HCT116 (cell line): ENCODE measurements around the gene NLRC4. TPM values are rescaled to one million over a fixed set of nuclear protein-coding genes. Genes with fewer than 3 reads are reported as not detected.

Source experiments
- ATAC-seq: fragments of 200-7000 bp; cut with Tn5 transposase; 2 replicates; pipeline ENCODE4 v1.9.1; 2020; ENCODE audit warnings: mild to moderate bottlenecking, moderate library complexity
- BruUV-seq: library from RNA; stranded (reverse); fragments of 400-500 nt; replicated peaks from 2 replicates; lab custom pipeline; 2021; lab: Mats Ljungman, UMichigan
- CTCF ChIA-PET: fragments of 300-600 bp; sonication (Branson Sonifier 250); formaldehyde crosslinking; loops from one replicate; lab custom pipeline; 2021; ENCODE audit warnings: antibody characterized with exemption; lab: Charles Lee
- POLR2A ChIA-PET: fragments of 300-600, 350-600 bp; sonication (Branson Sonifier 250); formaldehyde crosslinking; loops from one replicate; lab custom pipeline; 2021; ENCODE audit warnings: antibody characterized with exemption; lab: Charles Lee
- RAD21 ChIA-PET, 2 experiments: fragments of 300-600 bp; sonication (Branson Sonifier 250); formaldehyde crosslinking; loops; one replicate each; lab custom pipeline; 2023; ENCODE audit warnings: low total read pairs in 2 of 2; ENCODE audit not compliant: uncharacterized antibody in 2 of 2, unreplicated experiment in 2 of 2, low non-redundant PET in 1 of 2; lab: Charles Lee
- DNase-seq: peaks from one replicate; pipeline ENCODE4 v3.0.0-alpha.2; 2010; ENCODE audit warnings: low read depth, low spot score
- H2AFZ ChIP-seq: fragments of 200-600 bp; shearing (Covaris generic), sonication (generic); 2 replicates; pipeline ENCODE4 v1.6.1; 2017; ENCODE audit warnings: low read depth, mixed run types, mixed read lengths, antibody characterized with exemption, low read length; ENCODE audit not compliant: poor library complexity, severe bottlenecking
- H3K27ac ChIP-seq: 2 replicates; pipeline ENCODE4 v1.5.1; 2012; ENCODE audit warnings: low read depth, low read length
- H3K27me3 ChIP-seq: fragments of 200-600 bp; sonication (generic); 2 replicates; pipeline ENCODE4 v1.6.1; 2016; ENCODE audit warnings: mixed run types, low read length, mixed read lengths; ENCODE audit not compliant: insufficient read depth
- H3K36me3 ChIP-seq, 2 experiments: fragments of 200-500 bp in 1 of 2; fragments of 200-600 bp in 1 of 2; sonication (Bioruptor generic) in 1 of 2; sonication (generic) in 1 of 2; 2 replicates each; pipeline versions ENCODE4 v1.5.1 to v1.6.1; 2014 to 2016; ENCODE audit warnings: low read length in 2 of 2, inconsistent platforms in 1 of 2, mixed read lengths in 1 of 2, mixed run types in 1 of 2; ENCODE audit not compliant: insufficient read depth in 2 of 2, control insufficient read depth in 1 of 2
- H3K4me1 ChIP-seq, 2 experiments: fragments of 200-600 bp in 1 of 2; sonication (generic) in 1 of 2; 2 replicates each; pipeline versions ENCODE4 v1.5.1 to v1.6.1; 2012 to 2017; ENCODE audit warnings: low read length in 2 of 2, inconsistent platforms in 1 of 2, mild to moderate bottlenecking in 1 of 2, mixed read lengths in 1 of 2, mixed run types in 1 of 2, moderate library complexity in 1 of 2; ENCODE audit not compliant: insufficient read depth in 2 of 2, control insufficient read depth in 1 of 2
- H3K4me2 ChIP-seq: fragments of 200-600 bp; sonication (generic); 2 replicates; pipeline ENCODE4 v1.6.1; 2017; ENCODE audit warnings: mixed run types, low read length, mixed read lengths
- H3K4me3 ChIP-seq, 2 experiments: fragments of 200-600 bp in 1 of 2; sonication (generic) in 1 of 2; replicated peaks in 1 of 2; 2 replicates each; pipeline ENCODE4 v1.5.1; 2011 to 2016; ENCODE audit warnings: low read length in 2 of 2, control low read depth in 1 of 2, low read depth in 1 of 2, mild to moderate bottlenecking in 1 of 2, mixed read lengths in 1 of 2, mixed run types in 1 of 2
- H3K79me2 ChIP-seq: fragments of 200-600 bp; sonication (generic); 2 replicates; pipeline ENCODE4 v1.6.1; 2017; ENCODE audit warnings: mild to moderate bottlenecking, mixed run types, low read length, moderate library complexity, mixed read lengths; ENCODE audit not compliant: insufficient read depth
- H3K9ac ChIP-seq: fragments of 200-600 bp; sonication (generic); 2 replicates; pipeline ENCODE4 v1.6.1; 2016; ENCODE audit warnings: low read length, mixed read lengths
- H3K9me2 ChIP-seq: fragments of 200-600 bp; sonication (generic), shearing (Covaris generic); 2 replicates; pipeline ENCODE4 v1.6.1; 2017; ENCODE audit warnings: mixed run types, mild to moderate bottlenecking, moderate library complexity; ENCODE audit not compliant: insufficient read depth
- H3K9me3 ChIP-seq, 2 experiments: fragments of 200-500 bp in 1 of 2; fragments of 200-600 bp in 1 of 2; sonication (Bioruptor generic) in 1 of 2; sonication (generic) in 1 of 2; 2 replicates each; pipeline ENCODE4 v1.6.1; 2014 to 2017; ENCODE audit warnings: low read length in 2 of 2, mixed read lengths in 2 of 2, inconsistent platforms in 1 of 2, low read depth in 1 of 2, mild to moderate bottlenecking in 1 of 2, mixed run types in 1 of 2, moderate library complexity in 1 of 2; ENCODE audit not compliant: control insufficient read depth in 1 of 2, insufficient read depth in 1 of 2
- H4K20me1 ChIP-seq: fragments of 200-600 bp; sonication (generic), shearing (Covaris generic); 2 replicates; pipeline ENCODE4 v1.6.1; 2017; ENCODE audit warnings: mixed run types, mild to moderate bottlenecking, moderate library complexity; ENCODE audit not compliant: insufficient read depth
- CBX3 ChIP-seq: IDR thresholded peaks from 2 replicates; pipeline ENCODE4 v1.6.1; 2012; ENCODE audit warnings: low read depth
- CEBPB ChIP-seq: IDR thresholded peaks from 2 replicates; pipeline ENCODE4 v1.6.1; 2012; ENCODE audit warnings: low read depth
- EGR1 ChIP-seq: IDR thresholded peaks from 2 replicates; pipeline ENCODE4 v1.6.1; 2012; ENCODE audit warnings: low read depth
- ELF1 ChIP-seq: IDR thresholded peaks from 2 replicates; pipeline ENCODE4 v1.6.1; 2012; ENCODE audit warnings: low read depth, borderline replicate concordance
- EZH2 ChIP-seq: fragments of 200-600 bp; sonication (generic); IDR thresholded peaks from 2 replicates; pipeline ENCODE4 v1.6.1; 2017; ENCODE audit warnings: antibody characterized with exemption, mixed run types
- EZH2phosphoT487 ChIP-seq: fragments of 200-600 bp; IDR thresholded peaks from 2 replicates; pipeline ENCODE4 v1.6.1; 2018; ENCODE audit warnings: antibody characterized with exemption, borderline replicate concordance
- FOSL1 ChIP-seq: IDR thresholded peaks from 2 replicates; pipeline ENCODE4 v1.6.1; 2012; ENCODE audit warnings: low read depth
- JUND ChIP-seq: IDR thresholded peaks from 2 replicates; pipeline ENCODE4 v1.6.1; 2012
- POLR2A ChIP-seq: IDR thresholded peaks from 2 replicates; pipeline ENCODE4 v1.7.0; 2011; ENCODE audit warnings: borderline replicate concordance; ENCODE audit not compliant: insufficient read depth, insufficient read length; ENCODE audit errors: extremely low read depth
- RAD21 ChIP-seq: IDR thresholded peaks from 2 replicates; pipeline ENCODE4 v1.6.1; 2012; ENCODE audit warnings: low read depth, mild to moderate bottlenecking
- SIN3A ChIP-seq: IDR thresholded peaks from 2 replicates; pipeline ENCODE4 v1.6.1; 2012; ENCODE audit warnings: low read depth
- SP1 ChIP-seq: IDR thresholded peaks from 2 replicates; pipeline ENCODE4 v1.6.1; 2012; ENCODE audit warnings: low read depth
- SRF ChIP-seq: IDR thresholded peaks from 2 replicates; pipeline ENCODE4 v1.6.1; 2012; ENCODE audit warnings: low read depth
- TCF7L2 ChIP-seq: IDR thresholded peaks from 2 replicates; pipeline ENCODE4 v1.7.0; 2011; ENCODE audit warnings: borderline replicate concordance, inconsistent platforms; ENCODE audit not compliant: insufficient read depth, insufficient read length; ENCODE audit errors: extremely low read depth
- ZFX ChIP-seq: fragments of 450-650 bp; IDR thresholded peaks from 2 replicates; pipeline ENCODE4 v1.6.1; 2017
- intact Hi-C: fragments of 100-400 bp; cut with micrococcal nuclease; formaldehyde crosslinking; loops from 2 replicates; pipeline ENCODE4 v1.10.0; 2022
- total RNA-seq: library from RNA; stranded (reverse); gene quantifications from one replicate; pipeline ENCODE4 v1.2.1, GENCODE V29; 2021; ENCODE audit not compliant: unreplicated experiment
- TF ChIP-seq, protein P1 (sequence below): IDR thresholded peaks from 2 replicates; pipeline ENCODE4 v1.6.1; 2012
- TF ChIP-seq, protein P2 (sequence below): IDR thresholded peaks from 2 replicates; pipeline ENCODE4 v1.6.1; 2011; ENCODE audit warnings: mild to moderate bottlenecking, low read length, moderate library complexity; ENCODE audit not compliant: insufficient replicate concordance; ENCODE audit errors: extremely low read depth
- TF ChIP-seq, protein P3 (sequence below): IDR thresholded peaks from 2 replicates; pipeline ENCODE4 v1.6.1; 2012
- TF ChIP-seq, protein P4 (sequence below), 3 experiments: fragments of 200-600 bp in 1 of 3; sonication (generic) in 1 of 3; IDR thresholded peaks in 2 of 3; conservative IDR thresholded peaks in 1 of 3; 2 replicates each; pipeline ENCODE4 v1.5.1; 2012 to 2017; ENCODE audit warnings: low read depth in 2 of 3, low read length in 2 of 3, antibody characterized with exemption in 1 of 3, borderline replicate concordance in 1 of 3, control low read depth in 1 of 3, mild to moderate bottlenecking in 1 of 3, mixed read lengths in 1 of 3, mixed run types in 1 of 3, moderate library complexity in 1 of 3; ENCODE audit not compliant: insufficient read depth in 1 of 3
- TF ChIP-seq, protein P5 (sequence below): IDR thresholded peaks from 2 replicates; pipeline ENCODE4 v1.6.1; 2012; ENCODE audit warnings: low read depth

Gene NLRC4
- total RNA-seq, 1 experiment from 2014 or later: not detected

DNA sequence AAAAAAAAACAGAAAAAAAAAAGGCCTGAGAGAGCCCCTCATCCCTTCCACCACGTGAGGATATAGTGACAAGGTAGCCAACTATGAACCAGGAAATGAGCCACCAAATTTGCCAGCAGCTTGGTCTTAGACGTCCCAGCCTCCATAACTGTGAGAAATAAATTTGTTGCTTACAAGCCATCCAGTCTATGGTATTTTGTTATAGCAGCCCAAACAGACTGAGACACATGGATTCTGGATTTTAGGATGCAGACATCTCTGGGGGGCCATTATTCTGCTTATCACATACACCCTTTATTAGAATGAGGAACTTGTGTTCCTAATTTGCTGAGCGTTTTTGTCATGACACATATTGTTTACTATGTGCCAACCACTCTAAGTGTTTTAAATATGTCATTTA lies 7.6 kb upstream of the NLRC4 start:
- CTCF ChIA-PET: no interaction called here
- H3K79me2 ChIP-seq: no peaks in the 10 kb centered on the region
- H4K20me1 ChIP-seq: no peaks in the 10 kb centered on the region
- no peak for TF ChIP-seq SP1
- no peak for TF ChIP-seq RAD21
- no peak for TF ChIP-seq POLR2A
- TF ChIP-seq SIN3A: no peak
- TF ChIP-seq, protein P1, sequence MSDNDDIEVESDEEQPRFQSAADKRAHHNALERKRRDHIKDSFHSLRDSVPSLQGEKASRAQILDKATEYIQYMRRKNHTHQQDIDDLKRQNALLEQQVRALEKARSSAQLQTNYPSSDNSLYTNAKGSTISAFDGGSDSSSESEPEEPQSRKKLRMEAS: no peak
- TF ChIP-seq, protein P2, sequence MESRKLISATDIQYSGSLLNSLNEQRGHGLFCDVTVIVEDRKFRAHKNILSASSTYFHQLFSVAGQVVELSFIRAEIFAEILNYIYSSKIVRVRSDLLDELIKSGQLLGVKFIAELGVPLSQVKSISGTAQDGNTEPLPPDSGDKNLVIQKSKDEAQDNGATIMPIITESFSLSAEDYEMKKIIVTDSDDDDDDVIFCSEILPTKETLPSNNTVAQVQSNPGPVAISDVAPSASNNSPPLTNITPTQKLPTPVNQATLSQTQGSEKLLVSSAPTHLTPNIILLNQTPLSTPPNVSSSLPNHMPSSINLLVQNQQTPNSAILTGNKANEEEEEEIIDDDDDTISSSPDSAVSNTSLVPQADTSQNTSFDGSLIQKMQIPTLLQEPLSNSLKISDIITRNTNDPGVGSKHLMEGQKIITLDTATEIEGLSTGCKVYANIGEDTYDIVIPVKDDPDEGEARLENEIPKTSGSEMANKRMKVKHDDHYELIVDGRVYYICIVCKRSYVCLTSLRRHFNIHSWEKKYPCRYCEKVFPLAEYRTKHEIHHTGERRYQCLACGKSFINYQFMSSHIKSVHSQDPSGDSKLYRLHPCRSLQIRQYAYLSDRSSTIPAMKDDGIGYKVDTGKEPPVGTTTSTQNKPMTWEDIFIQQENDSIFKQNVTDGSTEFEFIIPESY: no peak
- TF ChIP-seq ELF1: no peak
- TF ChIP-seq, protein P3, sequence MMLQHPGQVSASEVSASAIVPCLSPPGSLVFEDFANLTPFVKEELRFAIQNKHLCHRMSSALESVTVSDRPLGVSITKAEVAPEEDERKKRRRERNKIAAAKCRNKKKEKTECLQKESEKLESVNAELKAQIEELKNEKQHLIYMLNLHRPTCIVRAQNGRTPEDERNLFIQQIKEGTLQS: no peak
- TF ChIP-seq ZFX: no peak
- TF ChIP-seq CBX3: no peak
- TF ChIP-seq, protein P4, sequence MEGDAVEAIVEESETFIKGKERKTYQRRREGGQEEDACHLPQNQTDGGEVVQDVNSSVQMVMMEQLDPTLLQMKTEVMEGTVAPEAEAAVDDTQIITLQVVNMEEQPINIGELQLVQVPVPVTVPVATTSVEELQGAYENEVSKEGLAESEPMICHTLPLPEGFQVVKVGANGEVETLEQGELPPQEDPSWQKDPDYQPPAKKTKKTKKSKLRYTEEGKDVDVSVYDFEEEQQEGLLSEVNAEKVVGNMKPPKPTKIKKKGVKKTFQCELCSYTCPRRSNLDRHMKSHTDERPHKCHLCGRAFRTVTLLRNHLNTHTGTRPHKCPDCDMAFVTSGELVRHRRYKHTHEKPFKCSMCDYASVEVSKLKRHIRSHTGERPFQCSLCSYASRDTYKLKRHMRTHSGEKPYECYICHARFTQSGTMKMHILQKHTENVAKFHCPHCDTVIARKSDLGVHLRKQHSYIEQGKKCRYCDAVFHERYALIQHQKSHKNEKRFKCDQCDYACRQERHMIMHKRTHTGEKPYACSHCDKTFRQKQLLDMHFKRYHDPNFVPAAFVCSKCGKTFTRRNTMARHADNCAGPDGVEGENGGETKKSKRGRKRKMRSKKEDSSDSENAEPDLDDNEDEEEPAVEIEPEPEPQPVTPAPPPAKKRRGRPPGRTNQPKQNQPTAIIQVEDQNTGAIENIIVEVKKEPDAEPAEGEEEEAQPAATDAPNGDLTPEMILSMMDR (IDR thresholded peaks at IDR 0.05 in 2 of 3, conservative IDR thresholded peaks at IDR 0.05 in 1 of 3; ENCODE audit: borderline replicate concordance in 1 of 3, insufficient read depth in 1 of 3, low read depth in 2 of 3, low read length in 2 of 3): no peak
- TF ChIP-seq EZH2: no peak
- no peak for TF ChIP-seq SRF
- TF ChIP-seq EGR1: no peak
- no peak for TF ChIP-seq TCF7L2
- TF ChIP-seq, protein P5, sequence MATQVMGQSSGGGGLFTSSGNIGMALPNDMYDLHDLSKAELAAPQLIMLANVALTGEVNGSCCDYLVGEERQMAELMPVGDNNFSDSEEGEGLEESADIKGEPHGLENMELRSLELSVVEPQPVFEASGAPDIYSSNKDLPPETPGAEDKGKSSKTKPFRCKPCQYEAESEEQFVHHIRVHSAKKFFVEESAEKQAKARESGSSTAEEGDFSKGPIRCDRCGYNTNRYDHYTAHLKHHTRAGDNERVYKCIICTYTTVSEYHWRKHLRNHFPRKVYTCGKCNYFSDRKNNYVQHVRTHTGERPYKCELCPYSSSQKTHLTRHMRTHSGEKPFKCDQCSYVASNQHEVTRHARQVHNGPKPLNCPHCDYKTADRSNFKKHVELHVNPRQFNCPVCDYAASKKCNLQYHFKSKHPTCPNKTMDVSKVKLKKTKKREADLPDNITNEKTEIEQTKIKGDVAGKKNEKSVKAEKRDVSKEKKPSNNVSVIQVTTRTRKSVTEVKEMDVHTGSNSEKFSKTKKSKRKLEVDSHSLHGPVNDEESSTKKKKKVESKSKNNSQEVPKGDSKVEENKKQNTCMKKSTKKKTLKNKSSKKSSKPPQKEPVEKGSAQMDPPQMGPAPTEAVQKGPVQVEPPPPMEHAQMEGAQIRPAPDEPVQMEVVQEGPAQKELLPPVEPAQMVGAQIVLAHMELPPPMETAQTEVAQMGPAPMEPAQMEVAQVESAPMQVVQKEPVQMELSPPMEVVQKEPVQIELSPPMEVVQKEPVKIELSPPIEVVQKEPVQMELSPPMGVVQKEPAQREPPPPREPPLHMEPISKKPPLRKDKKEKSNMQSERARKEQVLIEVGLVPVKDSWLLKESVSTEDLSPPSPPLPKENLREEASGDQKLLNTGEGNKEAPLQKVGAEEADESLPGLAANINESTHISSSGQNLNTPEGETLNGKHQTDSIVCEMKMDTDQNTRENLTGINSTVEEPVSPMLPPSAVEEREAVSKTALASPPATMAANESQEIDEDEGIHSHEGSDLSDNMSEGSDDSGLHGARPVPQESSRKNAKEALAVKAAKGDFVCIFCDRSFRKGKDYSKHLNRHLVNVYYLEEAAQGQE: no peak
- TF ChIP-seq JUND: no peak
- TF ChIP-seq CEBPB: no peak
- TF ChIP-seq EZH2phosphoT487: no peak
- no peak for TF ChIP-seq FOSL1
- H3K27ac ChIP-seq: no peak overlapping the region
- POLR2A ChIA-PET: no interaction called here
- no peaks in the 10 kb centered on the region for H3K9me3 ChIP-seq
- peak overlapping the region; percentile 1 for H2AFZ ChIP-seq
- DNase-seq (no peak), ATAC-seq (no peak)
- BruUV-seq: no TSS peak
- H3K4me3 ChIP-seq: no peak overlapping the region
- intact Hi-C loops: no loop called here
- no peaks in the 10 kb centered on the region for H3K9me2 ChIP-seq
- H3K4me2 ChIP-seq: no peak overlapping the region
- H3K36me3 ChIP-seq: no peaks in the 10 kb centered on the region
- no peaks in the 10 kb centered on the region for H3K27me3 ChIP-seq
- RAD21 ChIA-PET: no interaction called here
- H3K4me1 ChIP-seq: peaks cover 3 to 5% of the 10 kb centered on the region in 2 experiments; a peak in 3 of 4 replicates
- no peak overlapping the region for H3K9ac ChIP-seq
